ENCODE data around the gene TUBA4B.

DNA sequence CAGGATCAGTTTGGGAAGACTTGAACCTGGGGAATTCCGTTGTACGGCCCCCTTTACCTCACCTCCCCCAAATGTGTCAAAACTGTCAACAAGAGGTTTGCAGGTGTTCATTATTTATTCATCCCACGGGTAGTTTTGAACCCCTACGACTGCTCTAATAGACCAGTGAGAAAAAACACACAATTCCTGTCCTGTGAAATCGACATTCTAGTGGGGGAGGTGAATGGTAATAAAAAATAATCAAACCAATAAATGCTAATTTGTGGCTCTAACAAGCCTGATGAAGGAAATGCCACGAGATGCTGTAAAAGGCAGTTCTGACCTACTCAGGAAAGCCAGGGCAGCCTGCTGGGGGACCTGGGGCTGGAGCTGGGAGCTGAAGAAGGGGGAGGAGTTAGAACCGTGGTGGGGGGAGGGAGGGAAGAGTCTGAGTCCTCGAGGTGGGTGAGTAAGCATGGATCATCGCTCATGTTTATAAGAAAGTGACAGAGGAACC is 25.7 kb downstream of the TUBA4B start:
- TF ChIP-seq, protein P1, sequence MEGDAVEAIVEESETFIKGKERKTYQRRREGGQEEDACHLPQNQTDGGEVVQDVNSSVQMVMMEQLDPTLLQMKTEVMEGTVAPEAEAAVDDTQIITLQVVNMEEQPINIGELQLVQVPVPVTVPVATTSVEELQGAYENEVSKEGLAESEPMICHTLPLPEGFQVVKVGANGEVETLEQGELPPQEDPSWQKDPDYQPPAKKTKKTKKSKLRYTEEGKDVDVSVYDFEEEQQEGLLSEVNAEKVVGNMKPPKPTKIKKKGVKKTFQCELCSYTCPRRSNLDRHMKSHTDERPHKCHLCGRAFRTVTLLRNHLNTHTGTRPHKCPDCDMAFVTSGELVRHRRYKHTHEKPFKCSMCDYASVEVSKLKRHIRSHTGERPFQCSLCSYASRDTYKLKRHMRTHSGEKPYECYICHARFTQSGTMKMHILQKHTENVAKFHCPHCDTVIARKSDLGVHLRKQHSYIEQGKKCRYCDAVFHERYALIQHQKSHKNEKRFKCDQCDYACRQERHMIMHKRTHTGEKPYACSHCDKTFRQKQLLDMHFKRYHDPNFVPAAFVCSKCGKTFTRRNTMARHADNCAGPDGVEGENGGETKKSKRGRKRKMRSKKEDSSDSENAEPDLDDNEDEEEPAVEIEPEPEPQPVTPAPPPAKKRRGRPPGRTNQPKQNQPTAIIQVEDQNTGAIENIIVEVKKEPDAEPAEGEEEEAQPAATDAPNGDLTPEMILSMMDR (conservative IDR thresholded peaks at IDR 0.05; ENCODE audit: low read length) = no peak
- TF ChIP-seq EZH2phosphoT487 (IDR thresholded peaks at IDR 0.05; ENCODE audit: borderline replicate concordance, low read depth, low read length) = no peak
